ENCODE data around the gene ASCL4. TPM values are rescaled to one million over a fixed set of nuclear protein-coding genes. Genes with fewer than 3 reads are reported as not detected.
A peak's percentile ranks its signal among the peaks of the same experiment; 100 is the strongest.
"Not testable (repeated sequence)": the region's sequence is repeated elsewhere in the genome, so short reads cannot be mapped to it uniquely, and the experiment has no call there.

Gene ASCL4, protein sequence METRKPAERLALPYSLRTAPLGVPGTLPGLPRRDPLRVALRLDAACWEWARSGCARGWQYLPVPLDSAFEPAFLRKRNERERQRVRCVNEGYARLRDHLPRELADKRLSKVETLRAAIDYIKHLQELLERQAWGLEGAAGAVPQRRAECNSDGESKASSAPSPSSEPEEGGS
- not detected for total RNA-seq
- not detected for polyA plus RNA-seq
- total RNA-seq = not detected

DNA sequence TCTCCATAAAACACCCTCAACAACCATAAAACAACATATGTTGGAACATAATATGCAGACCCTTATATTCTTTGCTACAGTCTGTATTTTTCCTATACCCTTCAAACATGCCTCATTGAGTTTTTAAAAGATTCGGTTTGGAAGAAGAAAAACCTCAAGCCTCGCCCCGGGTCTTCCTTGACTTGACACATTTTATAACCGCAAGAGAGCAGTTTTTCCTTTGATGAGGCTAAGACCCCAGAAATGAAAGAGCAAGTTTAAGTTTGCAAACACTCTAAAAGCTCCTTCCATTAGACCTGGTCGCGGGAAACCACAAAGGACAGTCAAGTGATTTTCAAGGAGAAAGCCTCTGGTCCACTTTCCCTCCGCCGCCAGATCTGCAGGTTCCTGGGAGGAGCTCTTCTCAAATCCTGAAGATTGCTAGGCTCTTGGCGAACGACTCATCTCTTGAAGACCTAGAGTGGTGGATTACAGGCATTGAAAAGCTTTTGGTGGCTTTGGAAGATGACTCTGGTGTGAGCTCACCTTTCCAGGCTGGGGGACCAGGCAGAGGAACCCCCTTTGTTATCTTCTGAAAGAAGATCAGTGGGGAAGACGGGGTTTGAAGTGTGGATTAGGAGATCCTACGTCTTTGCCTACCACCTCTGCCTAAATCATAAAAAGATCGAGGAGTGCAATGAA, at the start of gene ASCL4:
TSS of gene ASCL4 (plus strand) at position 356 of the 681 bp plus-strand sequence. CDS start 515 bp downstream, outside the sequence.
- ATAC-seq (no peak), DNase-seq (no peak)
- Histone ChIP-seq H3K9me3 (ENCODE audit: control insufficient read depth in 2 of 3, low read length in 3 of 3) (no peaks in the 10 kb centered on the region), H3K4me1 (ENCODE audit: control insufficient read depth in 2 of 2, insufficient read depth in 2 of 2, low read length in 2 of 2) (peaks cover 9 to 16% of the 10 kb centered on the region in 2 donors), H3K36me3 (ENCODE audit: control insufficient read depth in 2 of 3, insufficient read depth in 3 of 3, low read length in 3 of 3) (no peaks in the 10 kb centered on the region), H3K27ac (ENCODE audit: low read depth, low read length) (no peak within 1 kb of the TSS), H3K4me3 (ENCODE audit: low read length) (no peak within 1 kb of the TSS), H3K27me3 (ENCODE audit: control insufficient read depth in 2 of 2, insufficient read depth in 2 of 2, low read length in 2 of 2) (peaks cover 0 to 9% of the 10 kb centered on the region in 2 donors)
- peak within 1 kb of the TSS in 9 of 10 donors; percentile 9 to 65 (median 37) for H3K4me3 Mint-ChIP-seq
- CTCF ChIA-PET = no interaction called here
- intact Hi-C loops (cut with micrococcal nuclease) = no loop called here
- H3K9me3 Mint-ChIP-seq = peaks cover 0 to 2% (median 0%) of the 10 kb centered on the region in 11 donors
- H3K27me3 Mint-ChIP-seq = peaks cover 58 to 75% (median 72%) of the 10 kb centered on the region in 5 donors
- H3K36me3 Mint-ChIP-seq = no peaks in the 10 kb centered on the region
- POLR2A ChIA-PET = no interaction called here
- H3K4me1 Mint-ChIP-seq = peaks cover 12 to 19% (median 16%) of the 10 kb centered on the region in 7 donors
- no peak within 1 kb of the TSS for H3K27ac Mint-ChIP-seq

DNA sequence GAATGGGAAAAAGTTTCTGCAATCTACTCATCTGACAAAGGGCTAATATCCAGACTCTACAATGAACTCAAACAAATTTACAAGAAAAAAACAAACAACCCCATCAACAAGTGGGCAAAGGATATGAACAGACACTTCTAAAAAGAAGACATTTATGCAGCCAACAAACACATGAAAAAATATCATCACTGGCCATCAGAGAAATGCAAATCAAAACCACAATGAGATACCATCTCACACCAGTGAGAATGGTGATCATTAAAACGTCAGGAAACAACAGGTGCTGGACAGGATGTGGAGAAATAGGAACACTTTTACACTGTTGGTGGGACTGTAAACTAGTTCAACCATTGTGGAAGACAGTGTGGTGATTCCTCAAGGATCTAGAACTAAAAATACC, 47.2 kb upstream of the ASCL4 start:
- H3K27me3 Mint-ChIP-seq; ATAC-seq; CTCF ChIA-PET; POLR2A ChIA-PET; H3K27ac ChIP-seq (ENCODE audit: low read depth, low read length); H3K9me3 ChIP-seq (ENCODE audit: control insufficient read depth in 2 of 3, low read length in 3 of 3); H3K4me1 Mint-ChIP-seq; H3K36me3 ChIP-seq (ENCODE audit: control insufficient read depth in 2 of 3, insufficient read depth in 3 of 3, low read length in 3 of 3); H3K4me1 ChIP-seq (ENCODE audit: control insufficient read depth in 2 of 2, insufficient read depth in 2 of 2, low read length in 2 of 2); H3K27ac Mint-ChIP-seq; H3K27me3 ChIP-seq (ENCODE audit: control insufficient read depth in 2 of 2, insufficient read depth in 2 of 2, low read length in 2 of 2); H3K4me3 ChIP-seq (ENCODE audit: low read length); intact Hi-C loops (cut with micrococcal nuclease); DNase-seq; H3K4me3 Mint-ChIP-seq: not testable (repeated sequence)
- H3K36me3 Mint-ChIP-seq = peaks cover 6 to 29% (median 10%) of the 10 kb centered on the region in 5 donors
- H3K9me3 Mint-ChIP-seq = peaks cover 0 to 10% (median 6%) of the 10 kb centered on the region in 11 donors

DNA sequence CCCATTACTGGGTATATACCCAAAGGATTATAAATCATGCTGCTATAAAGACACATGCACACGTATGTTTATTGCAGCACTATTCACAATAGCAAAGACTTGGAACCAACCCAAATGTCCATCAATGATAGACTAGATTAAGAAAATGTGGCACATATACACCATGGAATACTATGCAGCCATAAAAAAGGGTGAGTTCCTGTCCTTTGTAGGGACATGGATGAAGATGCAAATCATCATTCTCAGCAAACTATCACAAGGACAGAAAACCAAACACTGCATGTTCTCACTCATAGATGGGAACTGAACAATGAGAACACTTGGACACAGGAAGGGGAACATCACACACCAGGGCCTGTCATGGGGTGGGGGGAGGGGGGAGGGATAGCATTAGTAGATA, 46.8 kb upstream of the ASCL4 start:
- Mint-ChIP-seq H3K36me3 (peaks cover 6 to 25% (median 10%) of the 10 kb centered on the region in 5 donors), H3K9me3 (peaks cover 0 to 10% (median 6%) of the 10 kb centered on the region in 11 donors)
- H3K4me3 ChIP-seq (ENCODE audit: low read length); H3K27ac ChIP-seq (ENCODE audit: low read depth, low read length); H3K27ac Mint-ChIP-seq; H3K27me3 Mint-ChIP-seq; H3K9me3 ChIP-seq (ENCODE audit: control insufficient read depth in 2 of 3, low read length in 3 of 3); H3K4me3 Mint-ChIP-seq; intact Hi-C loops (cut with micrococcal nuclease); H3K36me3 ChIP-seq (ENCODE audit: control insufficient read depth in 2 of 3, insufficient read depth in 3 of 3, low read length in 3 of 3); H3K4me1 Mint-ChIP-seq; DNase-seq; ATAC-seq; POLR2A ChIA-PET; CTCF ChIA-PET; H3K27me3 ChIP-seq (ENCODE audit: control insufficient read depth in 2 of 2, insufficient read depth in 2 of 2, low read length in 2 of 2); H3K4me1 ChIP-seq (ENCODE audit: control insufficient read depth in 2 of 2, insufficient read depth in 2 of 2, low read length in 2 of 2): not testable (repeated sequence)

DNA sequence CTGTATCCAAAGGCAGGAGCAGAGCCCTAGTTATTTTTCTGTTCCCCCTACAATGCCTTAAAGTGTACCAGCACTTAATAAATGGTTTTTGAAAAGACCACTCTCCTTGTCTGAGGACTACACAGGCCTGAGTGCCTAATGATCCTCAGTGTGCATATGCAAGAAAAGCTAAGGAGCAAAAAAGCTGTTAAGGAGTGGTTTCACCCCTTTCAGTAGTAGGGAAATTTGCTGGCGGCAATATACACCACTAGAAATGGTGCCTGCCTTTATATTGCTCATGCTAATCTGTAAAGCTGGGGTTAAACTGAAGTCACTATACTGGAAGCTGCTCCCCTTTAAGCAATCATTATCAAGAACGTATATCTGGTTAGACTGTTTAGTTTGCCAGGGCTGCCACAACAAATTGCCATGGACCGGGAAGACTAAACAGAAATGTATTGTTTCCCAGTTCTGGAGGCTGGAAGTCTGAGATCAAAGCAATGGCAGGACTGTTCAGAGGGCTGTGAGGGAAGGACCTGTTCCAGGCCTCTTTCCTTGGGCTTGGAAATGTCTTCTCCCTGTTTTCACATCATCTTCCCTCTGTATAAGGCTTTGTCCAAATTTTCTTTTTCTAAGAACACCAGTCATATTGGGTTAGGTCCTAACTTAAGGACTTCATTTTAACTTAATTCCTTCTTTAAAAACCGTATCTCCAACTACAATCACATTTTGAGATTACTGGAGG, 43.7 kb upstream of the ASCL4 start:
- intact Hi-C loops (cut with micrococcal nuclease) = no loop called here
- H3K4me3 Mint-ChIP-seq = no peak overlapping the region
- peaks cover 0 to 4% (median 0%) of the 10 kb centered on the region in 11 donors for H3K9me3 Mint-ChIP-seq
- no peaks in the 10 kb centered on the region for H3K4me1 Mint-ChIP-seq
- ChIA-PET POLR2A (interaction anchor here (0.6 kb wide), 1 partner anchor 32 kb away, joined by 3 read pairs; no protein-coding TSS in a partner anchor), CTCF (no interaction called here)
- ATAC-seq (no peak), DNase-seq (no peak)
- no peaks in the 10 kb centered on the region for H3K9me3 ChIP-seq (ENCODE audit: control insufficient read depth in 2 of 3, low read length in 3 of 3)
- no peaks in the 10 kb centered on the region for H3K4me1 ChIP-seq (ENCODE audit: control insufficient read depth in 2 of 2, insufficient read depth in 2 of 2, low read length in 2 of 2)
- H3K27me3 ChIP-seq (ENCODE audit: control insufficient read depth in 2 of 2, insufficient read depth in 2 of 2, low read length in 2 of 2) = no peaks in the 10 kb centered on the region
- H3K36me3 Mint-ChIP-seq = peaks cover 6 to 20% (median 14%) of the 10 kb centered on the region in 5 donors
- no peak overlapping the region for H3K27ac Mint-ChIP-seq
- H3K36me3 ChIP-seq (ENCODE audit: control insufficient read depth in 2 of 3, insufficient read depth in 3 of 3, low read length in 3 of 3) = peaks cover 0 to 29% (median 10%) of the 10 kb centered on the region in 3 experiments
- H3K4me3 ChIP-seq (ENCODE audit: low read length) = no peak overlapping the region
- H3K27me3 Mint-ChIP-seq = no peaks in the 10 kb centered on the region
- H3K27ac ChIP-seq (ENCODE audit: low read depth, low read length) = no peak overlapping the region

DNA sequence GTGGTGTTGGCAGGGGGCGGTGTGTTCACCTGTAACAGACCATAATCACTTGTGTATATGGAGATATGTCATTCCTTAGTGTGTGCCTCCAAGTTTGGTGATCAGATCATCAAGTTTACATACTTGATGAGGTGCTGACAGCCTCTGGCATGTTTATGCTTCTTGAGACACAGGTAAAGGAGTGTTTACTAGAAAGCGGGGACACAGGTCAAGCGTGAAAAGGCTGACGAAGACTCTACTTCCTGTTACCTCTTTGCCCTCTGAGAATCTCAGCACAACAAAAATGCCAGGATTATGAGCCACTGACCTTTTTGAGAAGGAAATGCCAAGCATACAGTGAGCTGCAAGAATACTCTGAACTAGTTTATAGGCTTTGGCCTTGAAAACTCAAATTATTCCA, 43.1 kb upstream of the ASCL4 start:
- H3K27me3 Mint-ChIP-seq = no peaks in the 10 kb centered on the region
- Histone ChIP-seq H3K36me3 (ENCODE audit: control insufficient read depth in 2 of 3, insufficient read depth in 3 of 3, low read length in 3 of 3) (peaks cover 0 to 35% (median 10%) of the 10 kb centered on the region in 3 experiments), H3K4me3 (ENCODE audit: low read length) (no peak overlapping the region), H3K4me1 (ENCODE audit: control insufficient read depth in 2 of 2, insufficient read depth in 2 of 2, low read length in 2 of 2) (no peaks in the 10 kb centered on the region), H3K27me3 (ENCODE audit: control insufficient read depth in 2 of 2, insufficient read depth in 2 of 2, low read length in 2 of 2) (no peaks in the 10 kb centered on the region), H3K27ac (ENCODE audit: low read depth, low read length) (no peak overlapping the region), H3K9me3 (ENCODE audit: control insufficient read depth in 2 of 3, low read length in 3 of 3) (no peaks in the 10 kb centered on the region)
- H3K27ac Mint-ChIP-seq = no peak overlapping the region
- H3K9me3 Mint-ChIP-seq = peaks cover 0 to 3% (median 0%) of the 10 kb centered on the region in 11 donors
- no peak overlapping the region for H3K4me3 Mint-ChIP-seq
- POLR2A ChIA-PET = interaction anchor here (0.6 kb wide), 1 partner anchor 32 kb away, joined by 3 read pairs; no protein-coding TSS in a partner anchor
- ATAC-seq = no peak
- no peak for DNase-seq
- CTCF ChIA-PET = no interaction called here
- peaks cover 11 to 26% (median 15%) of the 10 kb centered on the region in 5 donors for H3K36me3 Mint-ChIP-seq
- intact Hi-C loops (cut with micrococcal nuclease) = no loop called here
- peaks cover 0 to 4% (median under 1%) of the 10 kb centered on the region in 7 donors for H3K4me1 Mint-ChIP-seq

DNA sequence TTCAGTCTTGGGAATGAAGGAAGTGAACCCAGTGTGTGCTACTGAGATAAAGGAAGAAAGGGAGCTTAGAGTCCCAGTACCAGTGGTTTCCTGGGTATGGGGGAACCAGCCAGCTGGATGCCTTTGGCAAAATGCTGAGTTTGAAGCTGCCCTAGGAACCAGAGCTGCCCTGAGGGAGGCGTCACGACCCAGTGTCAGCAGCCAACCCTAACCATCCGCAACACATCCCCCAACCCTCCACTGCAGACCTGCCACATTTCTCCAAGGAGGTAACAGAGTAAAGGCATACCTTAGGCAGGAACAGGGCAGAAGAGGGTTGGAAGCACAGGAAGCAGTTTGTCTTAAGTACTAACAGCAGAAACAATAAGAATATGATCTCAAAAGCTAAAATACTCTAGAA, 42.1 kb upstream of the ASCL4 start:
- ChIA-PET POLR2A (no interaction called here), CTCF (no interaction called here)
- intact Hi-C loops (cut with micrococcal nuclease) = no loop called here
- Mint-ChIP-seq H3K27ac (peak overlapping the region in 2 of 9 donors; percentile 43 to 71), H3K36me3 (peaks cover 13 to 30% (median 23%) of the 10 kb centered on the region in 5 donors), H3K9me3 (peaks cover 0 to under 1% (median 0%) of the 10 kb centered on the region in 11 donors), H3K27me3 (no peaks in the 10 kb centered on the region), H3K4me1 (peaks cover 0 to 12% (median 6%) of the 10 kb centered on the region in 7 donors), H3K4me3 (no peak overlapping the region)
- H3K36me3 ChIP-seq (ENCODE audit: control insufficient read depth in 2 of 3, insufficient read depth in 3 of 3, low read length in 3 of 3) = peaks cover 5 to 45% (median 10%) of the 10 kb centered on the region in 3 experiments
- ATAC-seq = no peak
- H3K27me3 ChIP-seq (ENCODE audit: control insufficient read depth in 2 of 2, insufficient read depth in 2 of 2, low read length in 2 of 2) = no peaks in the 10 kb centered on the region
- no peaks in the 10 kb centered on the region for H3K4me1 ChIP-seq (ENCODE audit: control insufficient read depth in 2 of 2, insufficient read depth in 2 of 2, low read length in 2 of 2)
- no peak for DNase-seq
- no peaks in the 10 kb centered on the region for H3K9me3 ChIP-seq (ENCODE audit: control insufficient read depth in 2 of 3, low read length in 3 of 3)
- H3K27ac ChIP-seq (ENCODE audit: low read depth, low read length) = no peak overlapping the region
- no peak overlapping the region for H3K4me3 ChIP-seq (ENCODE audit: low read length)
